ENCODE data around the gene SLC25A3.

DNA sequence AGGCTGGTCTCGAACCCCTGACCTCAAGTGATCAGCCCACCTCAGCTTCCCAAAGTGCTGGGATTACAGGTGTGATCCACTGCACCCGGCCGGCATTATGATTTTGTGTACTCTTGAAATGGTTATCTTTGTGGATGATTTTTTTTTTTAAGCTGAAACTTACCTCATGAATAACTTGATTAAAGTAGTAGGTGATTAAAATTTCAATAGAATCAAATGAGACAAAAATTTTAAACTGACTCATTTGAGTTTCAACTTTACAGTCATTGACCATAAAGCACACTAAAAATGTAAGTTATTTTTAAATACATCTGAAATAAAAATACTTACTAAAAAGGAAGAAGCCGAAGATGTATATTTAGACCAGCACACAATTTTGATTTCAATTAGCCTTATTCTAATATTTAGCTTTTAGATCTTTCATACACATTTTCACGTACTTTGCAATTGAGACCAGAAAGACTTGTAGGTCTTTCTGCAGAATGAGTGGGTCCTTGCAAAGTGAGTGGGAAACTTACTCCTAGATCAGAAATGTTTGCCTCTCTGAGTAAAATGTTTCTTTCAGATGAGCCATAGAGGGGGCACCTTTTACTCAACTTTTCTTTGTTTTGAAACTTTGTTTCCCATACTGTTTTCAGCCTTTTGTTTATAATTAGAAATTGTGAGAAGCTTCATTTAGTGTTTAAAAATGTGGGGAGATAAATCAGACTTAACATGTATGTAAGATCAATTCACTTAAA lies 43.9 kb upstream of the SLC25A3 start:
- TF ChIP-seq, protein P1, sequence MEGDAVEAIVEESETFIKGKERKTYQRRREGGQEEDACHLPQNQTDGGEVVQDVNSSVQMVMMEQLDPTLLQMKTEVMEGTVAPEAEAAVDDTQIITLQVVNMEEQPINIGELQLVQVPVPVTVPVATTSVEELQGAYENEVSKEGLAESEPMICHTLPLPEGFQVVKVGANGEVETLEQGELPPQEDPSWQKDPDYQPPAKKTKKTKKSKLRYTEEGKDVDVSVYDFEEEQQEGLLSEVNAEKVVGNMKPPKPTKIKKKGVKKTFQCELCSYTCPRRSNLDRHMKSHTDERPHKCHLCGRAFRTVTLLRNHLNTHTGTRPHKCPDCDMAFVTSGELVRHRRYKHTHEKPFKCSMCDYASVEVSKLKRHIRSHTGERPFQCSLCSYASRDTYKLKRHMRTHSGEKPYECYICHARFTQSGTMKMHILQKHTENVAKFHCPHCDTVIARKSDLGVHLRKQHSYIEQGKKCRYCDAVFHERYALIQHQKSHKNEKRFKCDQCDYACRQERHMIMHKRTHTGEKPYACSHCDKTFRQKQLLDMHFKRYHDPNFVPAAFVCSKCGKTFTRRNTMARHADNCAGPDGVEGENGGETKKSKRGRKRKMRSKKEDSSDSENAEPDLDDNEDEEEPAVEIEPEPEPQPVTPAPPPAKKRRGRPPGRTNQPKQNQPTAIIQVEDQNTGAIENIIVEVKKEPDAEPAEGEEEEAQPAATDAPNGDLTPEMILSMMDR (tag by site-specific recombination; IDR thresholded peaks at IDR 0.05) = no peak
- no peak for TF ChIP-seq ZNF19 (tag by site-specific recombination; IDR thresholded peaks at IDR 0.05; ENCODE audit: low read depth)
- no peak for TF ChIP-seq ZNF544 (tag by site-specific recombination; IDR thresholded peaks at IDR 0.05)
- TF ChIP-seq, protein P2, sequence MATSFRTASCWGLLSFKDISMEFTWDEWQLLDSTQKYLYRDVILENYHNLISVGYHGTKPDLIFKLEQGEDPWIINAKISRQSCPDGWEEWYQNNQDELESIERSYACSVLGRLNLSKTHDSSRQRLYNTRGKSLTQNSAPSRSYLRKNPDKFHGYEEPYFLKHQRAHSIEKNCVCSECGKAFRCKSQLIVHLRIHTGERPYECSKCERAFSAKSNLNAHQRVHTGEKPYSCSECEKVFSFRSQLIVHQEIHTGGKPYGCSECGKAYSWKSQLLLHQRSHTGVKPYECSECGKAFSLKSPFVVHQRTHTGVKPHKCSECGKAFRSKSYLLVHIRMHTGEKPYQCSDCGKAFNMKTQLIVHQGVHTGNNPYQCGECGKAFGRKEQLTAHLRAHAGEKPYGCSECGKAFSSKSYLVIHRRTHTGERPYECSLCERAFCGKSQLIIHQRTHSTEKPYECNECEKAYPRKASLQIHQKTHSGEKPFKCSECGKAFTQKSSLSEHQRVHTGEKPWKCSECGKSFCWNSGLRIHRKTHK (tag by site-specific recombination; IDR thresholded peaks at IDR 0.05) = no peak
- TF ChIP-seq ZNF391 (tag by site-specific recombination; IDR thresholded peaks at IDR 0.05; ENCODE audit: borderline replicate concordance, low read depth) = no peak
- no peak for TF ChIP-seq ZNF239 (tag by site-specific recombination; IDR thresholded peaks at IDR 0.05)
- no peak for TF ChIP-seq SETDB1 (IDR thresholded peaks at IDR 0.05; ENCODE audit: insufficient read length, low read length)
- TF ChIP-seq ZNF274 (IDR thresholded peaks at IDR 0.05; ENCODE audit: low read length) = no peak
- TF ChIP-seq ZNF274 (tag by site-specific recombination; IDR thresholded peaks at IDR 0.05; ENCODE audit: borderline replicate concordance) = no peak
- no peak for TF ChIP-seq ZNF2 (tag by site-specific recombination; IDR thresholded peaks at IDR 0.05)
- no peak for TF ChIP-seq ZNF664 (tag by site-specific recombination; IDR thresholded peaks at IDR 0.05)
- TF ChIP-seq ZFHX2 (tag by site-specific recombination; conservative IDR thresholded peaks at IDR 0.05) = no peak

Measured in HEK293 (cell line).